GM18907 (cell line): ENCODE data around the gene CYP3A4.
"Not testable (repeated sequence)": the region's sequence is repeated elsewhere in the genome, so short reads cannot be mapped to it uniquely, and the experiment has no call there.

Experiments used
- ATAC-seq: cut with Tn5 transposase; IDR thresholded peaks from one replicate; pipeline ENCODE4 v1.9.1; 2021; ENCODE audit warnings: mild to moderate bottlenecking, moderate library complexity; ENCODE audit not compliant: unreplicated experiment

Gene CYP3A4

DNA sequence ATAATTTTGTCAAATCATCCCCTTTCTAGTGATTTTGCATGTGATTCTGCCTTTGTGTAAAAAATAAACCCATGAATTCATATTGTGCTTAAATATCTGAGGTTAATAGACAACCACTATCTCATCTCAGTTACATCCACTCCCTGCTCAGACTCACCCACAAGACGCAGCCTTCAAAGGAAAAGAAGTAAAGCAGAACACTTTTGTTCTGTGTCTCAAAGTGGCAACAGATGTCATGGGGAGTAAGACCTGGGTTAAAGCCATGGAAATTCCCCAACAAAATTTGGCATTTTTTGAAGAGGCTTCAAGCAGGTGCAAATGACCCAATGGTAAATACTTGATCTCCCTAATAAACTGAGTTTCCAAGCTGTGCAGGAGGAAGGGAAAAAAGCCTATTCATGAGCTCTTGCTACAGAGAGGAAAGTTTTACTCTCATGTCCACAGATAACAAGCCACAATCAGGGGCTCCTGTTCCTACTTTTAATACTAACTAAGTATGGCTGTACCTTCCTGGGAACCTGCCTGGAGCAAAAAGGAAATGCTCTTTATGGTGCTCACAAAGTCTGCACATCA, 53.7 kb downstream of the CYP3A4 start:
- ATAC-seq, result no peak

DNA sequence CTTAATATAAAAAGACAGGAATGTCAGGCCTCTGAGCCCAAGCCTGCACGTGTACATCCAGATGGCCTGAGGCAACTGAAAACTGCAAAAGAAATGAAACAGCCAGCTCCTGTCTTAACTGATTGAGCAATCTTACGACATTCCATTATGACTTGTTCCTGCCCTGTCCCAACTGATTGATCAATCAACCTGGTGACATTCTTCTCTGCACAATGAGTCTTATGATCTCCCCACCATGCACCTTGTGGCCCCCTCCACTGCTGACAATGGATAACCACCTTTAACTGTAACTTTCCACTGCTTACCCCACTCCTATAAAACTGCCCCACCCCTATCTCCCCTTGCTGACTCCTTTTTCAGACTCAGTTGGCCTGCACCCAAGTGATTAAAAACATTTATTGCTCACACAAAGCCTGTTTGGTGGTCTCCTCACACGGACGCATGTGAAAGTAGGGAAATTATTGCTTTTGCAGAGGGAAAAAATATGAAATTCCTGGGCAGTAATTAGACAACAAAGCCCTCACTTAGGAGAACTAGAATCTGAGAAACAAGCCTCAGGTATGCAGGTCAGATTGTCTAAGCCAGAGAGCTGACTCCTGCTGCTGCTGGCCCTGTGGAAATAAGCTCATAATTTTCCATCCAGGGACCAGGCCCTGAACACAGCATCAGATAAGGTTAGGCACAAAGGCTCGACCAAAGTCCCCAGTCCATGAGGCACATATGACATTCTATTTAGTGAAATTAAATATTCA, 54.3 kb downstream of the CYP3A4 start:
- ATAC-seq, result no peak

DNA sequence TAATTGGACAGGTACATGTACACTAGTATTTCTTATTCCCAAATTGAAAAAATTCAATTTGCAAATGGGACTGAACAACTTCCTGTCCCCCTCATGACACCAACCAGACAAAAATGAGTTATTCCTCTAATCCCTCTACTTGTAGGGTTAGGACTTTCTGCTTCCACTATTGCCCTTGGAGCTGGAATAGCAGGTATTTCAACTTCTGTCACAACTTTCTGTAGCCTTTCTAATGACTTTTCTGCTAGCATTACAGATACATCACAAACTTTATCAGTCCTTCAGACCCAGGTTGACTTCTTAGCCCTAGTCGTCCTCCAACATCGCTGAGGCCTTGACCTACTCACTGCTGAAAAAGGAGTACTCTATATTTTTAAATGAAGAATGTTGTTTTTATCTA, 55.4 kb downstream of the CYP3A4 start:
- ATAC-seq, result no peak

DNA sequence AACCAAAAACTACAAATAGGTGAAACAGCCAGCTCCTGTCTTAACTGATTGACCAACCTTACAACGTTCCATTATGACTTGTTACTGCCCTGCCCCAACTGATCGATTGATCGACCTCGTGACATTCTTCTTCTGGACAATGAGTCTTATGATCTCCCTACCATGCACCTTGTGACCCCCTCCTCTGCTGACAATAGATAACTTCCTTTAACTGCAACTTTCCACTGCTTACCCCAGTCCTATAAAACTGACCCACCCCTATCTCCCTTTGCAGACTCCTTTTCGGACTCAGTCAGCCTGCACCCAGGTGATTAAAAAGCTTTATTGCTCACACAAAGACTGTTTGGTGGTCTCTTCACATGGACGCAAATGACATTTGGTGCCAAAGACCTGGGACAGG, 60.8 kb downstream of the CYP3A4 start:
- ATAC-seq, result not testable (repeated sequence)

DNA sequence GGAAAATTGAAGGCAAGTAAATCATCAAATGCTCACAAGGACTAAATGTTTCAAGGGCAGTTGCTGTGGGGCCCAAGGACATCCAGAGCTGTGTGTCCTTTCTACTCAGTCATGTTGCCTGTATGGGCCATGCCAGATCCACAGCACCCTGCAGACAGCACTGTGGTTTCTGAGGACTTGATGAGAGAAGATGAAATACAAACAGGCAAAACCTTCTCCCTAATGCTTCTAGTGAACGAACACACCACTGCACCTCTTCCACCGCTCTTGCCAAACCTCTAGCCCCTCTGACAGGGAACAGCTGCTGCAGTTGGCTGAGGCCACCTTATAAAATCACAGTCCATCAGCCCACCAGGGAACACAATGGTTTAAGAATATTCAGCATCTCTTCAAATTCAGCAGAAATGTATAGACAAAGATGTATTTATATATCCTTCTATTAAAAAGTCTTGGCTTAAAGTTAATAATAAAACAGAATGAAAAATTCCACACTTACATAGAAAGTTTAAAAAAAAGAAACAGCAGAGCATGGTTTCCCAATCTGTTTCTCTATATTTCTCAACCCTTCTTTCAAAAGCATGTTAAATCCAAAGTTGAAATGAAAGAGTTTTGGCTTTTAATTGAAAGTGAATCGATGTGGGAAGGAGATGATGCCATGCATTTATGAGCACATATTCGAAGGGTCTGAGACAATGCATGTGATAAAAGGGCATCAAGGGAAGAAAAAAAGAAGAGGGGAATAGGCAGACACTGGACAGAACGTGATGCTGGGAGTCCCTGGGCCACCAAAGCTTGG, 63.0 kb downstream of the CYP3A4 start:
- ATAC-seq, result no peak

DNA sequence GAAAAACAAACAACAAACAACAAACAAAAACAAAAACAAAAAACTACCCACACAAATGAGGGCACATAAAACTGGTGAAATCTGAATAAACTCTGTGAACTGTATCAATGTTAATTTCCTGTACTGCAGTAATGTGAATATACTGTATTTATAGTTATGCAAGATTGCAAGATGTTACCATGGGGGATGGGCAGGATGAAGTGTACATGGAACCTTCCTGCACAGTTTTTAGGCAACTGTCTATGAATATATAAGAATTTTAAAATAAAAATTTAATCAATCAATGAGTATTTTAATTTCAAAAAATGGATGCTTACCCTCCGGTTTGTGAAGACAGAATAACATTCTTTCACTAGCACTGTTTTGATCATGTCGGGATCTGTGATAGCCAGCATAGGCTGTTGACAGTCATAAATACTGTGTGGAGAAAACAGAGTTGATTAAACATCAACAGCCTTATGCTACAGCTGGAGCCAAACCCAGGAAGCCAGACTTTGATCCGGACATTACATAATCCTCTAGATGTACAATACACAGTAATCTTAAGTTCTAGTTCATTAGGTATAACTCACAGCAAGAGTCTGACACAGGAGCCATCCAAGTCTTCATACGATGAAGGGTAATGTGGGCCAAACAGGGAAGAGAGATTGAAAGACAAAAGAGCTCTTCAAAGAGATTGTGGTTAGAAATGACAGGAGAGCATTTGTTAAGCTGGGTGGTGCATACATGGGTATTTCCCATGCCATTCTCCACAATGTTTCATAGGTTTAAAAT, 63.8 kb downstream of the CYP3A4 start:
- no peak for ATAC-seq

DNA sequence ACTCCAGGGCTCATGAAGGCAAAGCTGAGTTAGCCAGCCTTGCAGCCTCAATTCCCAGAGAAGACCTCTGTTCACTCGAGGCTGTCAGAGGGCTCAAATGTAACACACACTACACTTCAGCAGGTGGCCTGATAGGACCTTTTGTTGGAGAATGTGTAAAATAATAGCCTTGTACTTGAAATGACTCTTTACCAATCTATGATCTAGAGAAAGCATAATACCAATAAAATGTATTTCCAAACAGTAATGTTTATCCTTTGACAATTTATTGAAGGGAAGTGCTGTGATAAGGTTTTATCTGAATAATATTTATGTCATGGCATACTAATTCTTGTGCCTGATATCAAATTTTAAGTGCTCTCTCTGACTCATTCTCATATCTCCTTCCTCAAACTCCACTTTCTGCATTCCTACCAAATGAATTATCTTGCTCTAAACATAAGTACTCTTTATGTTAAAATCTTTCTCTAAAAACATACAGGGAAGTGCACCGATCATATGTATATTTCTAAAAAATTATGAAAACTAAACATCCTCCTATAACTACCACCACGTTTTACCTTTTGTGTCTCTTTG, 69.9 kb downstream of the CYP3A4 start:
- no peak for ATAC-seq

DNA sequence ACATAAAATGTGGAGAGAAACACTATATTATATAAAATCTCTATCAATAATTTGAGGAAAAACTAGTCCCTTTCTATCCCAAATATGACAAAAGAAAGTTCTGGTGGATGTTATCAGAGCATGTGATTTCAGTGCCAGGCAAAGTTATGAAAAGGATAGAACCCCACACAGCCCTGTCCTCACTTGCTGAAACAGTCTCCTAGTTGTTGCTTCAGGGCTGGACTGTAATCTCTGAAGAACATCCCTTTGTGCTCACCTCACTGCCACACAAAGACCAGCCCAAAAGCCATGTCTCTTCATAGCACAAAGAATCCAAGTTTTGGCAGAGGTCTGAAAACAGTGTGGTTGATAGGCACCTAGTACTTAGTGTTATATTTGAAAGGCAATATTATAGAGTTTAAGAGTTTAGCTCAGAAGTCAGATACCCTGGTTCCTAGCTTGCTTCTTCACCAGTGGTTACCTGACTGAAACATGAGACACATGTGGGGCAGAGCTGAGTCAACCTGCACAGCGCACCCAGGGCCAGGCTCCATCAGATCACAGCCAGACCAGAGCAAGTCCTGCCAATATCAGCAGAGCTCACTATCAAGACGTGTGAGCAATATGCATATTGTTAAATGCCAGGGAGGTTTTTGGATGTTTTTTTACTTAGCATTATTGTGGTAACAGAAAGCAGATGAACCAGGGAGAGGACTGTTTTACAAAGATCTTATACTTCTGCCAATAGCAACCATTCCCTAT, 74.0 kb downstream of the CYP3A4 start:
- no peak for ATAC-seq

DNA sequence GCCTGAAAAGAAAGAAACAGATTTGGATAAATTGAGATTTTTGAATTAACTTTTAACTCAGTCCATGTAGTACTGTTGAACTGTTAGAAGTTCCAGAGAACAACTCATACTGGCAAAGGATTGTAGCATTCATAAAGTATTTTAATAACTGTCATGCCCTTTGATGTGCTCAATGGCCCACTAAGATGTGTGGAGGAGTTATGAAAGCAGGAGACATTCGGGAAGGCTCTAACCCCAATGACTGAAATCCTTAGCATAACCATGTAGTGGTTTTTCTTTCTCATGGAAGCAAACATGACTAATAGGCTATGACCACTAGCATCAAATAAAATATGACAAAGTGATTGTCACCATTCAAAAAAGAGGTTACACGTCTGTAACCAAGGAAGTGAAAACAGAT, 74.7 kb downstream of the CYP3A4 start:
- no peak for ATAC-seq

DNA sequence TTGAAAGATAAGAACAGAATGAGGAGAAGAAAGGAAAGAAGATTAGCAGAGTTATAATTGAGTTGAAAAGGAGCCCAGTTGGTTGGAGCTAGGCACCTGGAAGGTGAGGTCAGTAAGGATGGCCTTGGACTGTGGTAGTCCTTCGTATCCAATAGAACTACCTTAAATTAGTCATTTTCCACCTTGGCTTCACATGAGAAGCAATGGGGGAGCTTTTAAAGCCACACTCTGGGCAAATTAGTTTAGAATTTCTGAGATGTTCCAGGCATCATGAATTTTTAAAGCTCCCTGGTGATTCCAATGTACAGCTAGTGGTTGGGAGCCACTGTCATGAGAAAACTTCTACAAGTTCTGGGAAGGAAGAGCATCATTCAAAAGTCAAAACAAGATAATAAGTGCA, 76.9 kb downstream of the CYP3A4 start:
- ATAC-seq, result no peak
